OCI-M1 (cell line): ENCODE data around the gene ZNF335.
"Not testable (repeated sequence)": the region's sequence is repeated elsewhere in the genome, so short reads cannot be mapped to it uniquely, and the experiment has no call there.

Source experiments
- DNase-seq: peaks from one replicate; lab custom pipeline; 2025; lab: John Stamatoyannopoulos, UW

The ZNF335 gene

GRCh38 chr20:45970646-45971424 lies 1.2 kb downstream of the ZNF335 start:
- peak; percentile 39 for DNase-seq

DNA sequence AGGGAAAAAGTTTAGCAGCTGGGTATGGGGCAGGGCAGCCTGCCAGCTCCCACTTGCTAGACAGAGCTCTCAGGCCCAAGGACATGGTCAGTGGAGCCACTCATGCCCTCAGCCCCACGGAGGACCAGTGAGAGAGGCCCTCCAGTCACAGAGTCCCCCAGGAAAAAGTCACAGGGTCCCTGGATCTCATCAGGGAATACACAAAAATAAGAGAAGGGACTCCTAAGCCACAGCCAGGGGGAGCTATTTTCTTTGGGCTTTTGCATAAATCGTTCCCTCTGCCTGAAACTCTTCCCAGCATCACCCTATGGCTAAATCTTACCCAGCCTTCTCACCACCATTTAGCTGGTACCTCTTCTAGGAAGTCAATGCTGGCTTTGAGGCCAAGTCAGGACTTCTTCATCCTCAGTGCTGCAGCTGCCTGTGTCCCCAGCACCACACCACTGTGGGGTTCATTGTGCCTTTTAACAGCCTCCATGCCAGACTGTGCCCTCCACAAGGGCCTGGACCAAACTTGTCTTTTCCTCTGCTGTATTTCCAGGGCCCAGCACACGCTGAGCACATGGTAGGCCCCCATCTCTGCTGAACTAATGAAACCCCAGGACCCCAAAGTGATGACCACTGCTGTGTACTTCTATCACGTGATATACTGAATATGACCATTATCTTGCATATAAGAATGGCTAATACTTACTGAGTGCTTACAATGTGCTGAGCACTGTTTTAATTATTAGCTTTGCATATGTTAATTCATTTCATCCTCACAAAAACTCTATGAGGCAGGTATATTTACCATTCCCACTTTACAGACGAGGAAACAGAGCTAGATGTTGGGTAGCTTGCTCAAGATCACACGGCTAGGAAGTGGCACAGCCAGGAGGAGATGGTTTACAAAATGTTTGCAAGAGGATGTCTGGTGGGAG lies 2.0 kb downstream of the ZNF335 start:
- peak; percentile 85 for DNase-seq

GRCh38 chr20:45968801-45969711 lies 2.9 kb downstream of the ZNF335 start:
- DNase-seq = no peak

DNA sequence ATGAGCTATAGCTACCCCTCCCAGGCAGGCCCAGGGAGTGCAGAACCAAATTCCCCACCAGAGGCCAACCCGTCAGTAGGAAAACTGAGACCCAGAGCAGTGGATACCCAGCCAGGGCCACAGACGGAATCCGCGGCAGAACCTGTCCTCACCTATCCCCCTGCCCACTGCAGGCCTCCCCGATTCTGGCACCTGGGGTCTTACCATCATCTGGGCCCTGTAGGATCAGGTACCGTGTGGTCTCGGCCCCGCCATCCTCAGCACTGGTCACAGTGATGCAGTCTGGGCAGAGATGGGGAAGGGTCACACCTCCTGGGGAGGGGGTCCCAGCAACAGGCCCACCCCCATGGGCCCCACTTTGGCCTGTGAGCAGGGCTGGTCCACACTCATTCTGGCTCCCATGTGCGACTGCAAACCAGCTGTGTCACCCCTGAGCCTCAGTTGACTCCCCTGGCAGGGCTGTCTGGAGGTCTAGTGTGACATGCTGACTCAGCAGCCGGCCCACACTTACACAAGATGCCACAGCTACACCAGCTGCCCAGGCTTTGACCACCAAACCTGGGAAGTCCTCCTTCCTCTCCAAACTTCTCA lies 3.8 kb downstream of the ZNF335 start:
- DNase-seq = no peak

DNA sequence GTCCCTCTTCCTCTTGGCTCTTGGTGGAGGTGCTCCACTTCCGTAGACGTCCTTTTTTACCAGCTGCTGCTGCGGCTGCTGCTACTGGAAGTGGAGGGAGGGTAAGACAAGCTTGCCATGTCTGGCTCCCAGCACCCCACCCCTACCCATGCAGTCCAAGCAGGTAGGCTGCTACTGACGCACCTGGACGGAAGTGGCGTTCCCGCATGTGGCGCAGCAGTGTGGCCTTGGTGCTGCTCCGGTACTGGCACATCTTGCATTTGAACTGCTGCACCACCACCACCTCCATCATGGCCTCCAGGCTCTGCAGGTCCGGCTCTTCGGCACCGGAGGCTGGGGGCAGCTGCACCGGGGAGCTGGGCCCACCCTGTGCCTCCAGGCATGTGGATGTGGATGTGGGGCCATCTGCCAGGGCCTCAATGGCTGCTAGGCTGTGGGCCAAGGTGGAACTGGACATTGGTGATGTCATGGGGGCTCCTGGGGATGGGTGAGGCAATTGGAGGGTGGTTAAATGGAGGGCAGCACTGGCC lies 4.4 kb downstream of the ZNF335 start:
- no peak for DNase-seq

- DNase-seq = no peak
Measured at GRCh38 chr20:45965169-45966002, 6.6 kb downstream of the ZNF335 start.

GRCh38 chr20:45964006-45964400 lies 8.0 kb downstream of the ZNF335 start:
- DNase-seq = no peak

GRCh38 chr20:45963059-45964005 lies 8.7 kb downstream of the ZNF335 start:
- DNase-seq = peak; percentile 70

GRCh38 chr20:45962031-45962755 lies 9.8 kb downstream of the ZNF335 start:
- DNase-seq = no peak

DNA sequence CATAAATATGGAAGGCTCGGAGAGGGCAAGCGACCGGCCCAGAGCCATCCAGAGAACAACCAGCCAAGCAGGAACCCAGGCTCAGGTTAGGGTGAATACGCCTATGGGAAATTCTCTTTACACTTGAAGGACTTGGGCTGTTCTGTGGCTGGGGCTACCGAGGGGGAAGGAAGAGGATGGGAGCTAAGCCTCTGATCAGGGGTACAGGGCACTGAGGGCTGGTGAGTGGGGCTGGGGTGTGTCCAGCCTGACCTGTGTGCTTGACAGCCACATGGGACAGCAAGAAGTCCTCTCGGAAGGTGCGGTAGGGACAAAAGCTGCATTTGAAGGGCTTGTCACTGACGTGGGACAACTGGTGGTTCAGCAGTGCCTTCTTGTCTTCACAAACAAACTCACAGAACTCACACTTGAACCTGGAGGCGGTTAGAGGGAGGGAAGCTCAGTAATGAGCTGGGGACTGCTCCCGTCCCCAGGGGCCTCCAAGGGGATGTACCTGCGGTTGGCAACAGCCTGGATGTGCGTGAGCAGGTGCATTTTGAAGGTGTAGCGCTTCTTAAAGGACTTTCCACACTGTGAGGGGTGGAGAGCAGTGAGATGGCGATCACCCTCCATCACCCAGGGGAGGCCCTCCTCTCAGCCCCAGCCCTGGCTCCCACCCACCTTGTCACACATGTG lies 11.9 kb downstream of the ZNF335 start:
- no peak for DNase-seq

GRCh38 chr20:45959126-45959525 lies 12.9 kb downstream of the ZNF335 start:
- DNase-seq = no peak

GRCh38 chr20:45958593-45958992 lies 13.4 kb downstream of the ZNF335 start:
- no peak for DNase-seq

GRCh38 chr20:45957021-45957941 lies 14.7 kb downstream of the ZNF335 start:
- no peak for DNase-seq

- DNase-seq = not testable (repeated sequence)
Measured at GRCh38 chr20:45956326-45956725, 15.7 kb downstream of the ZNF335 start.

GRCh38 chr20:45953672-45954071 lies 18.3 kb downstream of the ZNF335 start:
- no peak for DNase-seq

DNA sequence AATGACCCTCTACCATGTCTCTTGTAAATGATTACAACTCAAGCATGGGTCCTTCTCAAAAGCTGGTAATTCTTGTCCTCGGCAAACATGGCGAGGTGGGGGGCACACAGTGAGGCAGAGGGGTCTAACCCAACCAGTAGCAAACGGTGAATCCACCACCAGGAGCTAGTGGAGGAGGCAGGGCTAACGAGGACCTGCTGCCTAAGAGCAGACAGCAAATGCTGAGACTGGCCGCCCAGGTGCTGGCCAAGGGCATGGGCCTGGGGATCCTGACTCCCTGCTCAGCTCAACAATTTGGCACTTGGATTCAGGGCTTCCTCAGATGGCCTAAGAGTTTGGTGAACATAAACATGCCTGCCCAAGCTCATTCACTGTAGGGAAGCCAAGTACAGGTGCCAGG lies 19.1 kb downstream of the ZNF335 start:
- no peak for DNase-seq
